ENCODE data around the gene BCLAF3. TPM values are rescaled to one million over a fixed set of nuclear protein-coding genes. Genes with fewer than 3 reads are reported as not detected.

Gene BCLAF3
- total RNA-seq, 1 experiment from 2014 or later: 5.3 TPM

DNA sequence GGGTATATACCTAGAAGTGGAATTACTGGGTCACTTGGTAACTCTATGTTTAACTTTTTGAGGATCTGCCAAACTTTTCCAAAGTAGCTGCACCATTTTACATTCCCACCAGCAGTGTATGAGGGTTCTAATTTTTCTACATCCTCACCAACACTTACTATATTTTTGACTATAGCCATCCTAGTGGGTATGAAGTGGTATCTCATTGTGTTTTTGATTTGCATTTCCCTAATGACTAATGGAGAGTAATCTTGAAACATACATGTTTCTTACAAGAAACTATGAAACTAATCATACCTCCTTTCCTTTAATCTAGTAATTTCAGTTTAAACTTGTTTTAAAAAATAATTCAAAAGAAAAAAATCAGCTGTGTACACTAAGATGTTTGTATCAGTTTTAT, 17.9 kb downstream of the BCLAF3 start:
- Histone ChIP-seq H3K27ac (ENCODE audit: low read depth, low read length) (no peak overlapping the region), H4K20me1 (ENCODE audit: insufficient read depth) (no peaks in the 10 kb centered on the region; the same call in 1 of the 2 replicates), H3K4me2 (ENCODE audit: low read length) (no peak overlapping the region), H3K4me3 (replicated peaks in 1 of 2; ENCODE audit: low read depth in 1 of 2, low read length in 2 of 2) (no peak overlapping the region), H3K4me1 (ENCODE audit: control insufficient read depth in 1 of 2, insufficient read depth in 2 of 2, low read length in 2 of 2) (no peaks in the 10 kb centered on the region), H3K9me2 (ENCODE audit: insufficient read depth) (no peaks in the 10 kb centered on the region), H3K9me3 (ENCODE audit: control insufficient read depth in 1 of 2, insufficient read depth in 1 of 2, low read depth in 1 of 2, low read length in 2 of 2) (no peaks in the 10 kb centered on the region), H3K79me2 (ENCODE audit: insufficient read depth, low read length) (no peaks in the 10 kb centered on the region), H3K27me3 (ENCODE audit: insufficient read depth, low read length) (no peaks in the 10 kb centered on the region), H3K9ac (ENCODE audit: low read length) (no peak overlapping the region), H3K36me3 (ENCODE audit: control insufficient read depth in 1 of 2, insufficient read depth in 2 of 2, low read length in 2 of 2) (no peaks in the 10 kb centered on the region), H2AFZ (ENCODE audit: low read depth, low read length, poor library complexity, severe bottlenecking) (no peak overlapping the region)
- intact Hi-C loops (cut with micrococcal nuclease): no loop called here
- RAD21 ChIA-PET (ENCODE audit: low non-redundant PET in 1 of 2, low total read pairs in 2 of 2, uncharacterized antibody in 2 of 2, unreplicated experiment in 2 of 2): no interaction called here
- DNase-seq (ENCODE audit: low read depth, low spot score): no peak
- POLR2A ChIA-PET: no interaction called here
- TF ChIP-seq, protein P1, sequence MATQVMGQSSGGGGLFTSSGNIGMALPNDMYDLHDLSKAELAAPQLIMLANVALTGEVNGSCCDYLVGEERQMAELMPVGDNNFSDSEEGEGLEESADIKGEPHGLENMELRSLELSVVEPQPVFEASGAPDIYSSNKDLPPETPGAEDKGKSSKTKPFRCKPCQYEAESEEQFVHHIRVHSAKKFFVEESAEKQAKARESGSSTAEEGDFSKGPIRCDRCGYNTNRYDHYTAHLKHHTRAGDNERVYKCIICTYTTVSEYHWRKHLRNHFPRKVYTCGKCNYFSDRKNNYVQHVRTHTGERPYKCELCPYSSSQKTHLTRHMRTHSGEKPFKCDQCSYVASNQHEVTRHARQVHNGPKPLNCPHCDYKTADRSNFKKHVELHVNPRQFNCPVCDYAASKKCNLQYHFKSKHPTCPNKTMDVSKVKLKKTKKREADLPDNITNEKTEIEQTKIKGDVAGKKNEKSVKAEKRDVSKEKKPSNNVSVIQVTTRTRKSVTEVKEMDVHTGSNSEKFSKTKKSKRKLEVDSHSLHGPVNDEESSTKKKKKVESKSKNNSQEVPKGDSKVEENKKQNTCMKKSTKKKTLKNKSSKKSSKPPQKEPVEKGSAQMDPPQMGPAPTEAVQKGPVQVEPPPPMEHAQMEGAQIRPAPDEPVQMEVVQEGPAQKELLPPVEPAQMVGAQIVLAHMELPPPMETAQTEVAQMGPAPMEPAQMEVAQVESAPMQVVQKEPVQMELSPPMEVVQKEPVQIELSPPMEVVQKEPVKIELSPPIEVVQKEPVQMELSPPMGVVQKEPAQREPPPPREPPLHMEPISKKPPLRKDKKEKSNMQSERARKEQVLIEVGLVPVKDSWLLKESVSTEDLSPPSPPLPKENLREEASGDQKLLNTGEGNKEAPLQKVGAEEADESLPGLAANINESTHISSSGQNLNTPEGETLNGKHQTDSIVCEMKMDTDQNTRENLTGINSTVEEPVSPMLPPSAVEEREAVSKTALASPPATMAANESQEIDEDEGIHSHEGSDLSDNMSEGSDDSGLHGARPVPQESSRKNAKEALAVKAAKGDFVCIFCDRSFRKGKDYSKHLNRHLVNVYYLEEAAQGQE (IDR thresholded peaks at IDR 0.05; ENCODE audit: low read depth): no peak
- TF ChIP-seq, protein P2, sequence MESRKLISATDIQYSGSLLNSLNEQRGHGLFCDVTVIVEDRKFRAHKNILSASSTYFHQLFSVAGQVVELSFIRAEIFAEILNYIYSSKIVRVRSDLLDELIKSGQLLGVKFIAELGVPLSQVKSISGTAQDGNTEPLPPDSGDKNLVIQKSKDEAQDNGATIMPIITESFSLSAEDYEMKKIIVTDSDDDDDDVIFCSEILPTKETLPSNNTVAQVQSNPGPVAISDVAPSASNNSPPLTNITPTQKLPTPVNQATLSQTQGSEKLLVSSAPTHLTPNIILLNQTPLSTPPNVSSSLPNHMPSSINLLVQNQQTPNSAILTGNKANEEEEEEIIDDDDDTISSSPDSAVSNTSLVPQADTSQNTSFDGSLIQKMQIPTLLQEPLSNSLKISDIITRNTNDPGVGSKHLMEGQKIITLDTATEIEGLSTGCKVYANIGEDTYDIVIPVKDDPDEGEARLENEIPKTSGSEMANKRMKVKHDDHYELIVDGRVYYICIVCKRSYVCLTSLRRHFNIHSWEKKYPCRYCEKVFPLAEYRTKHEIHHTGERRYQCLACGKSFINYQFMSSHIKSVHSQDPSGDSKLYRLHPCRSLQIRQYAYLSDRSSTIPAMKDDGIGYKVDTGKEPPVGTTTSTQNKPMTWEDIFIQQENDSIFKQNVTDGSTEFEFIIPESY (IDR thresholded peaks at IDR 0.05; ENCODE audit: extremely low read depth, insufficient replicate concordance, low read length): no peak
- TF ChIP-seq ZNF274 (IDR thresholded peaks at IDR 0.05; ENCODE audit: low read depth, low read length) (no peak), SIN3A (IDR thresholded peaks at IDR 0.05; ENCODE audit: low read depth) (no peak), SRF (IDR thresholded peaks at IDR 0.05; ENCODE audit: low read depth) (no peak), FOSL1 (IDR thresholded peaks at IDR 0.05; ENCODE audit: low read depth) (no peak), EZH2phosphoT487 (IDR thresholded peaks at IDR 0.05; ENCODE audit: borderline replicate concordance) (no peak), POLR2A (IDR thresholded peaks at IDR 0.05; ENCODE audit: borderline replicate concordance, extremely low read depth, insufficient read depth, insufficient read length) (no peak), SP1 (IDR thresholded peaks at IDR 0.05; ENCODE audit: low read depth) (no peak)
- TF ChIP-seq, protein P3, sequence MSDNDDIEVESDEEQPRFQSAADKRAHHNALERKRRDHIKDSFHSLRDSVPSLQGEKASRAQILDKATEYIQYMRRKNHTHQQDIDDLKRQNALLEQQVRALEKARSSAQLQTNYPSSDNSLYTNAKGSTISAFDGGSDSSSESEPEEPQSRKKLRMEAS (IDR thresholded peaks at IDR 0.05): no peak
- no peak for ATAC-seq
- CTCF ChIA-PET: no interaction called here
- BruUV-seq (replicated peaks): no TSS peak
